ENCODE data around the gene WDR7.

Gene WDR7

DNA sequence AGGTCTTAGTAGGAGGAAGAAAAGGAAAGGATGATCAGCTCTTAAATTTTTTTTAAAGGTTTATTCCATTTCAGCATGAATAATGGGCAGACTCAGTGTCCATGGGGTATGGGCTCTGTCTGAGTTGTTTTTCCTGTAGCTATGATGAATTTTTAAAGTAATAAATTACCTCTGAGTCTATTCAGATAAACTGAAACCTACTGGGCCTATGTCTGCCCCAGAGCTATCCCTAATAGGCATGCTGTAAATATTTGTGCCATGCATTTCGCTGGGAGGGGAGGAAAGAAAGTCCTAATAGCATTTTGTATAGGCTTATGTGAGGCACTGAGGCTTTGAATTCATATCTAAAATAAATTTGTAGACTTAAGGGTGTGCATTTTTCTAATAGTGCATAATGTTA is 285.3 kb downstream of the WDR7 start:
- DNase-seq (ENCODE audit: low read depth in 2 of 2): no peak

DNA sequence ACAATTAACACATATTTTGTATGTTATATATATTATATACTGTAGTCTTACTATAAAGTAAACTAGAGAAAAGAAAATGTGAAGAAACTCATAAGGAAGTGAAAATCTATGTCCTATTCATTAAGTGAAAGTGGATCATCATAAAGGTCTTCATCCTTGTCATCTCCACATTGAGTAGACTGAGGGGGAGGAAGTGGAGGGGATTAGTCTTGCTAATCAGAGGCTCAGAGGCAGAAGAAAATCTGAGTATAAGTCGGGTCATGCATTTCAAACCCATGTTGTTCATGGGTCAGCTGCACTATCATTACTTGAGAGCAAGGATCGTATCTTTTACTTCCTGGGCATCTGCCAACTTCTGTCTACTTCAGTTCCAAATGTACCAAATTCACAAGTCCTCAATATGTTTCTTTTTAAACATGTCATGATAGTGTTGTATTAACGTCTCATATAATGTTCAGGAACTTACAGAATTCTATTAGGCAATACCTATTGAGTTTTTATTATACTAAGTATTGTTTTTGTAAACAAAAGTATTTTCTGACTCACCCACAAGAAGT is 286.8 kb downstream of the WDR7 start:
- no peak for DNase-seq (ENCODE audit: low read depth in 2 of 2)

DNA sequence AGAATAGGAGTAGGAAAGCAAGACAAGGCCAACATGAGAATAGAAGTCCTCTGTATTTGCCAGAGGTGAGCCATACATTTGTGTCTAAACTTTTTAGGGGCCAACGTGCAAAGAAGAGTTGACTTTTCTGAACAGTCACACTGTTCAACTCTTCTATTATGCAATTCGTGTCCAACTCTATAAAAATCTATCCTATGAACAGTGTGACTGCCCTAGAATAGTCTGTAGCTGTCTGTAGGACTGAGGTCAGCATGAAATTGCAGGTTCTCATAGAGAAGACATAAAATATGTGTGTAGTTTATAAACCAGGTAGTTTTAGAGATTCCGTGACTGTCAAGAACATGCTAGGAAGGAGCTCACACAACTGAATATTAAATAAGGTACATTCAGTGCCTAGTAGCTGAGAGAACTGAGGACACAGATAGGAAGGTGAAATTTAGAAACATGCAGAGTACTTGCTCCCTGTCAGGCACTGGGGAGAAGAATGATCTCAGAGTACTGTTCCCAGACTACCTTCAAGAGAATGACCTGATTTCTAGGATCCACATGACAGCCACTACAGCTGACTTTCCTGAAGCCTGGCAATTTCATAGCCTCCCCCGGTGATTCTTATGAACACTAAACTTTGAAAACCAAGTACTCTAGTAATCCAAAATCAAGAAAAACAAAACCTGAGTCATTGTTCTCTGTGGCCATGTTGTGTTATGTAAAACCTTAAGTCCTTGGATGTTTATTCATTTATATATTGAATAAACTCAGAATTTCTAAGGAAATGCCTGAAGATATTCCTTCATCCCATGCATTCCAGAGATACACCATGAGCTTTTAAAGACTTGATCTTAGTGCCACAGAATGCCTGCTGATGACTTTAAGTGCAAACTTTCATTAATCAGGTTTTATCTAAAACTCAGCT is 294.3 kb downstream of the WDR7 start:
- no peak for DNase-seq (ENCODE audit: low read depth in 2 of 2)

DNA sequence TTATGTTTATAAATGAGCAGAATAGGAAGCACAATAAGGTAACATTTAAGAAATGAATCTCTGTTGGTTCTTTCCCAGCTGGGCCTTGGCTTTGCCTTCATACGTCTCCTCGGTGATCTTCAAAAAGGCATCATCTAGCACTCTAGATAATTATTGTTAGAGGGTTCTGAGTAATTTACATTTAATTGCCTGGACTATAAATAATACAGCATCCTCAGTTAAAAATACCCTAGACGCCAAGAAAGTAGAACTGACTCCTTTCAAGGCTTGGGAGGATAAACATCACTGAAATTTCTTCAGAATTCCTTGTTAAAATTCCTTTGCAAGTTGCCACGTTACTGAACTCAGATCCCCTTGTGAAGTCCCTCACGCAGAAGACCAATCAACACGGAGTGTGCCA is 296.1 kb downstream of the WDR7 start:
- DNase-seq (ENCODE audit: low read depth in 2 of 2): no peak

DNA sequence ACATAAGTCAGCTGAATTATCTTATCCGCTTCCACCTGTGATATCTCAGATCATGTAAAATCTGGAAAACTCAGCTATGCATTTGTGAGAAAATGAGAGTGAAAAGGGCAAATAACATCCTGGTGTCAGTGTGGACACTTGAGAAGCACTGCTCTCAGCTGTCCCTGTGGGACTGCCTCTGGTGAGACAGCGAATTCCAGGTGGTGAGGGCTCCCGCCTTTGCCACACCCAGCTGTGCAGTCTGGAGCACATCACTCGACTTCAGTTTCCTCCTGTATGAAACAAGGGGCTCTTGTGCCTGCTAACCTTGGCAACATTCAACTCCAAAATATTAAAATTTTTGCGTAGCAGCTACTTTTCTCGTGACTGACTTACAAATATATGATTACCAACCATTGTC is 300.9 kb downstream of the WDR7 start:
- DNase-seq (ENCODE audit: low read depth in 2 of 2): no peak

DNA sequence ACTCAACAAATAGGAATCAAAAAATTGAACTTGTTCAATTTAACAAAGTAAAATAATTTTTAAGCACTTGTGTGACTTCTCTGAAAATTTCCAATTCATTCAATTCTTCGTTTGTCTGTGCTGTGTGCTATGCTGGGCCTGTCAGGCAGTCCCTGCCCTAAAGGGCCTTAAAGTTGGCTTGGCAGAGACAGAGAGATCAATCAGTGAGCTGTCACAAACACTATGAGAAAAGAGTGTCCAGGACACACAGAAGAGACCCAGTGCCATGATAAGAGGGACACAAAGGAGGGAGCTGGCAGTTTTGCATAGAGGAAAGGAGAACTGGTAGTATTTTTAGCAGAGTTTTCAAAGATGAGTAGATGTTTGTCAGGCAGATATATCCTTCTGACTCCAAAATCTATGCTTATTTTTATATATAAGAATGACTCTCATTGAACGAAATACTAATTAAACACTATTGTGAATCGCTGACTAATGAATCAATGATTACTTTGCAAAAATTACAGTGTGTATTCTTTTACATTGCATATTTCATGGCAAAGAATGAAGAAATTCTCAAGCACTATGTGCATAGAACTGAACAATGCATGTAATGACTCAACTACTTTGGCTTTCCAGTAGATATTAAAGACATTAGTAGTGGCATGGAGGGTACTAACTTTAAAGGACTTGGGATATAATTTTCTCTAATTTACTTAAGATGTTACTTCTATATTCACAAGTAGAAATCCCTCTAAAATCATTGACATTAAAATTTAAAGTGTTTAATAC is 302.5 kb downstream of the WDR7 start:
- no peak for DNase-seq (ENCODE audit: low read depth in 2 of 2)

DNA sequence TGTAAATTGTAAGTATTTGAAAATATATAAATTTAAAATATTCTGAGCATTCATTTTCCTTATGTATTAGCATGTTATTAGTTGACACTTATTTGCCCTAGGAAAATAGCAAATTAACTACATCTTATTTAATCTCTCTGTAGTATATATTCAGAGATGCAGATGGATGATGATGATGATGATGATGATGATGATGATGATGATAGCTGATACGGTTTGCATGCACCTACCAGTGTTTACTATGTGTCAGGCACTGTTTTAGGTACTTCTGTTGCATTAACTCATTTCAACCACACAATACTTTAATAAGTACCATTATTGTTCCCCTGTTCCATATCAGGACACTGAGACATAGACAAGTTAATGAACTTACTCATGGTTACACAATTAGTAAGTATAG is 304.3 kb downstream of the WDR7 start:
- DNase-seq (ENCODE audit: low read depth in 2 of 2): no peak

DNA sequence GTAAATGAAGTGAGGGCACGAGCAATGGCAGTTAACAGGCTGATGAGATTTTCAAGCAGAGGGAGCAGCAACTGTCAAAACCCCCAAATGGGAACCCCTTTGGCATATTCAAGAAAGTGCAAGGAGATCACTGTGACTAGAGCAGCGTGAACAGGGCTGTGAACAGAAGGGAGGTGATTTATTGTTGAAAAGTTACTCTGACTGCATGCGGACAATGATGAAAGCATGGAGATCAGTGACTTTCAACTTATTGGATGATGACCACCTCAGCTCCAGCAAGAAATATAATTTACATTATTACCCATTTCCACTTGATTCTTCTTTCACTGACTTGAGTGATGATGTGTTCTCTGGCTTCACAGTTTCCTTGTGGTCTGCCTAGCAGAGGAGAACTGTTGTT is 308.0 kb downstream of the WDR7 start:
- no peak for DNase-seq (ENCODE audit: low read depth in 2 of 2)

DNA sequence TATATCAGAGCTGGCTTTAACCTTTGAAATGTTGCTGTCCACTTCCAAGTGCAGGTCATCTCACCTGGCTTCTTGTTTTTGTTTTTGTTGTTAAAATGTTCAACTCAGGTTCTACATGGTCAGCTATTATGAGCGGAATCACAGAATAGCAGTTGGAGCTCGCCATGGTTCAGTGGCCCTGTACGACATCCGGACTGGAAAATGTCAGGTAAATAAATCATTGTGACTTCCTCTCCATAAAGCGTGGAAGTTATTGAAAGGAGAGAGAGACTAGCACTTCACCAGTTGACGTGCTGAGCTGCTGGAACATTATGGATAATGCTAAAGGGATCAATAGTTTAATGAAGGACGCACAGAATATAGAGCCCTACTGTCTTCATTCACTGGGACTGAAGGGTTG is 311.2 kb downstream of the WDR7 start:
- no peak for DNase-seq (ENCODE audit: low read depth in 2 of 2)

DNA sequence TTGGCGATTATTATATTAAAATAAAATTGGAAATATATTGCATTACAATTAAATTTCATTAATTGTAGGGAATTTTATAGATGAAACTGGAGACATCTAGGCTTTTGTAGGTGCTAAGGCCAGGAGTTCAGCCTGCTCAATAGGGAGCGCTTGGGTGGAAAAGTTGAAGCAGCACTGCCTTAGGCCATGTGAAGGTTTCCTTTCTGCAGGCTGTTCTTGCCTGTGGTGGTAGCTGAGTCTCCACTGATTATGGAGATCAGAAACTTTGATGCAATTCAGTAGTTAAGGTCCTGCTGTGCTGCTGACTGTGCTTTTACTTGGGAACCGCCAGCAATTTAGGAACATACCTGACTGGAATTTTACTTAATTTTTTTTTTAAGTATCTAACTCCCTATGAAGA is 315.9 kb downstream of the WDR7 start:
- no peak for DNase-seq (ENCODE audit: low read depth in 2 of 2)

DNA sequence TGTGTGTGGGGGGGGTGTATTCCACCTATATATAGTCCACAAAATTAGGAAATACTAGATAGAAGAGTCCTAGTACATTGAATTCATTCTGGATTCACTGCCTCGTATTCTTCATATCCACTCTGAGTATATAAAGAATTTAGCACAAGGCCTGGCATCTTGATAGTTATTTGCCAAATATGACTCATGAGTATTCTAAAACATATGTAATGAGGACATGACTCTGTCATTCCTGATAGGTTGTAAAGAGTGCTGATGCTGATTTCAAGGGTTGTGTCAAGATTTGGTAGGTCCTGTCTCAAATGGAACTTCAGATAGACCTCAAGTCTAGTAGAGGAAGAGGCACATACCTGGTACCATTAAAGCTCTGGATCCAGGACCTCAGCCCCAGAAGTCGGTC is 322.3 kb downstream of the WDR7 start:
- DNase-seq (ENCODE audit: low read depth in 2 of 2): no peak

DNA sequence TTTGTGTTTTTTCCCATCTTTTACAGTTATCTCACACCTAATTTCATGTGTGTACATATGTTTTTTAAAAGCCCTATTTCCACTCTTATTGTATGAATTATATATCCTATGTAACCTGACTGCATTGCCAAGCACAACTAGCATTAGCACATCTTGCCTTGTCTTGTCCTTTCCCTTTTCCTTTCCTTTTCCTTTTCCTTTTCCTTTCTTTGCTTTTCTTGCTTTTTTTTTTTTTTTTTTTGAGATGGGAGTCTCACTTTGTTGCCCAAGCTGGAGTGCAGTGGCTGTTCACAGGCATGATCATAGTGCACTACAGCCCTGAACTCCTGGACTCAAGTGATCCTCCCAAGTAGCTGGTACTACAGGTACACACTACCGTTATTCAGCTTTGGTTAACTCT is 323.0 kb downstream of the WDR7 start:
- no peak for DNase-seq (ENCODE audit: low read depth in 2 of 2)

DNA sequence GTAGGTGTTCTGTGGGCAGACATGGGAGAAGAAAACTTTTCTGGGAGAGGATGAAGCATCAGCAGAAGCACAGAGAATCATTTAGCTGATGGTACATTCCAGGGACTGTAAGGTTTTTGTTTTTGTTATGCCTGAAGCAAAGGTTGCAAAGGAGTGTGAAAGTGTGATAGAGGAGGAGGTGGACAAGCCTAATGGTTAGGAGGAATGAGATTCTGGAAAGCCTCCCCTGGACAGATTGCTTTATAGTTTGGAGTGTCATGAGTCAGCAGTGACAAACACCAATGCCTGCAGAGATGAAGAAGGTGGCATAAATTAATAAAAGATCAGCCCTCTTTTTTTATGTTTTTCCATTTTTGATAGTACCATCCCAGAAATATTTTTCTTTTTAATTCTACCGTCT is 324.1 kb downstream of the WDR7 start:
- DNase-seq (ENCODE audit: low read depth in 2 of 2): no peak

DNA sequence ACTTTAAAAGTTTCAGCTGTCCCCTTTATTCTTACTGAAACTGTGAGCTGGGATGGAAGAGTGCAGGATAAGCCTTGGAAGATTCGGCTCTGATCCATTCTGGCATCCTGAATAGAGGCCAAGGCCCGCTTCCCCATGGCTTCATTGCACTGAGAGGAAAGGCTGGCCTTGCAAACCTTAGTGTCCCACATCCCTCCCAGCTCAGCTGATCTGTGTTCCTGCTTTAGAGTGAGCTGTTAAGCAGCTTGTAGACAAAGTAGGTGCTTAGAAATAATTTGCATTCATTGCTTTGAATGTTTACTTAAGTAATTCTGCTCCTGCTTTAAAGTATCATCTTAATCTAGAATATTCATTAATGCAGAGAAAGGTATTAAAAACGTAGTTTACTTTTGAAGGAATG is 326.1 kb downstream of the WDR7 start:
- DNase-seq (ENCODE audit: low read depth in 2 of 2): no peak

DNA sequence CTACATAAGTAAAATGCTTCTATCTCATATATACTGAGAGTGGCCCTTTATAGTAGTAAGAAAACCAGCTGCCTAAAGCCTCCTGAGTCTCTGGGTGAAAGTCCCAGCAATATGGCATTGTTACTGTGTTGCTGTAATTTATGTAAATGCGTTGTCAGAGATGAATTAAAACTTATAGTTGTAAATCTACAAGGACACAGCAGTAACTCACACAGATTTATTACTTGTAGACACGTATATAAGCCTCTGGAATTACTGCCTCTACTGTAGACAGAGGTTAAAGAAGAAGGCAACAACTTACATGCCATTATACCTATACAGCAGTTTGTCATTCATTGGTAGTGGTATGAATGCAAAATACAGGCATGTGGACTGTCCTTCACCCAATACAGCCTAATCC is 326.6 kb downstream of the WDR7 start:
- no peak for DNase-seq (ENCODE audit: low read depth in 2 of 2)

DNA sequence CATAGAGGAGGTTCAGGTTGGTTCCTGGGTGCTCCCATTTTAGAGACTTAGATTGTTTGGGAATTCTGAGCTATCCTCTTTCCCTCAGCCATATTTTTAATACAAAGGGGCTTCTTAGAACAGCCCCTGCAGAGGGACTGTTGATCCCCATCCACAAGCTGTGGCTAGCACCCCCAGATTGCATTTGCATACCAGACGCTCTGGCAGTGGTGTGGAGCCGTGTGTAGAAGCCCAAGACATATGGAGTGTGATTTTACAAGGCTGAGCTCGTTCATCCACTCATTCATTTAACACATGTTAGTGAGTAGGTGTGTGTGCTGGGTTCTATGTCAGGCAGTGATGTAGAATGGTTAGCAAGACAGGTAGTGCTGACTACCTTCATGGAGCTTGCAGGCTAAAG is 329.0 kb downstream of the WDR7 start:
- no peak for DNase-seq (ENCODE audit: low read depth in 2 of 2)

DNA sequence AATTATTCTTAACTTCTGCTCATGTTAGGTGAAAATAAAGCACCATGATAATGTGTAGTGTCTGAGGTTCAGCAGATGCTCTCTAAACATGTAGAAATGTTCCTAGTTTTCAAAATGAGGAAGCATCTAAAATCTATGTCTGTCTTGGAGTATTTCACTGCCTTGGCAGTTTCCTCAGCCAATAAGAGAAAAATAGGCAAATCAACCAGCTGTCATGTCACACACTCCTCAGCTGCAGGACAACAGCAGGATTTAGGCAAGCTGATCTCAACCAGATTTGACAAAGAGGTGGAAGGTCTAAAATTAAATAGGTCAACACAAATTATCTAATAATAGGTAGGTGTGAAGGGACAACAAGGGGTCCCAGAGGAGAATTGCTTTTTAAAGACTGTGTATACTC is 331.6 kb downstream of the WDR7 start:
- DNase-seq (ENCODE audit: low read depth in 2 of 2): no peak

DNA sequence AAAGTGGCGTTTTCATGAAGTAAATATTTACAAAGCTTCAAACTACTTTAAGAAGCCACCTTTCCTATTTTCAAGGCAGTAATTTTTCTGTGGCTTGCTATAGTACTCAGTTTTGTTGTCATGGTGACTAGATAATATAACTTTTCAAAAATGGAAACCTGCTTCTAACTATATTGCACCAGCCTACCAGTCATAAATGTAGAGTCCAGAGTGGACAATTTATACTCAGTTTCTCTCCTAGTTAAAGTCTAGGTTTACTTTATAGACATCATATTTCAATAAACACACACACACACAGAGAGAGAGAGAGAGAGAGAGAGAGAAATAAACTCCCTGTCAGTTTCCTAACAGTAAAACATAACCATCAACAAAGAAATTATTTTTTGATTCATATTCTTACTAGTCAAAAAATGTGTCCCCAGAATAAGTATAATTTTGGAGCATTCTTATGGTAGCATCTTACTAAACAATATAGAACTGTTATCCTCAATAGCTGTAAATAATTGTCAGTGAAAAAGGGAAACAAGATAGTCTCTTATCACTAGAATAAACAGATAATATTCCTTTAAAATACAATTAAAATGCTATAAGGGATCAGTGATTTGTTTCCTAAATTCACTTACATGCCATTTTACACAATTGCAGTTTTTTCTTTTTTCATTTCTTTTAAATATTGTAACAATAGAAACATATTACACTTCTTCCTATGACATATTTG is 332.3 kb downstream of the WDR7 start:
- no peak for DNase-seq (ENCODE audit: low read depth in 2 of 2)

DNA sequence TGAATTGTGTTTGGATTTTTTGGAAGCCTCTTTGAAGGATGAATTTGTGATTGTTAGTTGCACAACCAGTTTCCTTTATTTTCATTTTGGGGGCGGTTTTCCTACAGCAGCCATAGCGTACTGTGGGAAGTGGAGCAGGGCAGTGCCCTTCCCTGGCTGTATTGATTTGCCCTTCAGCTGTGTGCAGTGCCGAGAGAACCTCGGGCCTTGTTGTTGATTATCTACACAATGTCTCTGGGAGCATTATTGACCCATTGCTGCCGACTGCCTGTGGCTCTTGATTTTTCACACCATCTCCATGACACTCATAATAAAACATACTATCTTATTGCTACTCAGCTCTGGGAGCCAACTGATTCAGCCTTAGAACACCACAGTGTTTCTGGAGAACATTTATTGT is 333.6 kb downstream of the WDR7 start:
- no peak for DNase-seq (ENCODE audit: low read depth in 2 of 2)

DNA sequence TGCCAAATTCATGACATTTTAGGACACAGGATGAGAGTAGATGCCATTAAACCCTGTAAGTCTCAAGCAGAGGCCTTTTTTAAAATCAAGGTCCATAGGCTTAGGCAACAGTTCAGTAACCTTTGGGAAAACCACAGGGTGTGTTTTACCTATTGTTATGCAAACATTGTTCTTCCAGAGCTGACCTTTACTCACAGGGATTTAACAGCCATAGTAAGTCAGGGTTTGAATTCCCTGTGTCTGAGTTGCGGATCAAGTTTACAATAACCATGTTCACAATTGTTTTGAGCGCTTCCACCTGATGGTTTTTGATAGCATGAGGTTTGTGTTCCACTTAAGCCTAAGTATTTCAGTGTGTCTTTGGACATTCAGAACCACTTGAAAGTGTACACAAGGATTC is 335.7 kb downstream of the WDR7 start:
- no peak for DNase-seq (ENCODE audit: low read depth in 2 of 2)

DNA sequence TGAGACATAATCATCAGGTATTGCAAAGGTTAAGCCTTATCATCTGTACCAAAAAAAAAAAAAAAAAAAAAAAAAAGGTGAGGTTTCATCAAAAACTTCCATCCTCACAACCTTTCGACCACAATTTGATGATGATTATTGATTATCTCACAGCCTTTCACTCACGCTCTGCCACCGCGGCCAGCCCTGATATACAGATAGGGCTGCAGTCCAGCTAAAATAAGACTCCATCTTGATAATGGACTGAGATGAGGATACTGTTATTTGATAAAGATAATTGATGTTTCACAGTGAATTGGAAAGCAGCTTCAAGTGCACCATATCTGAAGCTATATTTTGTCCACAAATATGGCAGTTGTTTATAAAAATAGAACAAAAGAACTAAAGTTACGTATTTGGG is 336.1 kb downstream of the WDR7 start:
- no peak for DNase-seq (ENCODE audit: low read depth in 2 of 2)

DNA sequence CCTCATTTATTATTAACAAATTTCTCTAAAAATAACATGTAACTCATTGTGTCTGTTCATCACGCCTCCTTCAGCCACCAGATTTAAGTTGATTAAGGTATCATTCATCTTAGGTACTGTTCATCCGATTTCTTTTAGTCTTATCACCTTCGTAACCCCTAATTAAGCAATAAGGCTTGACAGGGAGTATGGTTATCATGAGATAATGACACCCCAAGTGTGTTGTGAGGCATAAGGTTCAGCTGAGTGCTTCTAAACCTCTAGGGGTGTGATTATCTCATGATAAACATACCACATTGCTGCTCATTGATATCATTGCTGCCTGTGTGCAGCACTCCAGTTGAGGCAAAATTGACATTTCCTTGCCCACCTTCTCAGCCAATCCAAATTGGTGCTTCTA is 336.9 kb downstream of the WDR7 start:
- DNase-seq (ENCODE audit: low read depth in 2 of 2): no peak

All from stimulated activated CD4-positive, alpha-beta T cell treated with anti-CD3 and anti-CD28 coated beads, Interleukin-1b, Interleukin-23, amount 100 ng/mL, for 4 hours (primary cell).